ENCODE measurements around the gene GRK5.

DNA sequence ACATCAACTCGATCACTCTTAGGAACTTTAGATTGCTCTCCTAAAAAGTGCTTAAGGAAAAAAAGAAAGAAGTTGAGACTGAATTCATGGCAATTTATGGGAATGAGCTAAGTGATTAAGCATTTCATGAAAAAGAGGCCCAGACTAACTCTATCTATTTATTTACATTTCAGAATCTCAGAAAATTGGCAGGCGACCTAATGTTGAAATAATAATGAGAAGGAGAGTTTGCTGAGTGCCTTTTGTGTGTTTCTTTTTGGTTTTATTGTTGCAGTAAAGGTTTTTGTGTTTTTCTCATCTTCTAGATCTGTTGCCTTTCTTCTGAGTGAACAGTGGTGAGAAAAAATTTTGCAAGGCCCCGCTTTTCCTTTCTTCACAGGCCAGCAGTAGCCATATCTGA is 3.8 kb downstream of the GRK5 start:
- TF ChIP-seq POLR2A (IDR thresholded peaks at IDR 0.05; ENCODE audit: low read depth, low read length) (no peak), TAF1 (IDR thresholded peaks at IDR 0.05; ENCODE audit: borderline replicate concordance, low read depth, low read length) (no peak)

All from GM12892 (cell line).